ENCODE data around the gene FAM227B. TPM values are rescaled to one million over a fixed set of nuclear protein-coding genes. Genes with fewer than 3 reads are reported as not detected.

The FAM227B gene
- total RNA-seq, 1 donor from 2014 or later, result 3.8 TPM

DNA sequence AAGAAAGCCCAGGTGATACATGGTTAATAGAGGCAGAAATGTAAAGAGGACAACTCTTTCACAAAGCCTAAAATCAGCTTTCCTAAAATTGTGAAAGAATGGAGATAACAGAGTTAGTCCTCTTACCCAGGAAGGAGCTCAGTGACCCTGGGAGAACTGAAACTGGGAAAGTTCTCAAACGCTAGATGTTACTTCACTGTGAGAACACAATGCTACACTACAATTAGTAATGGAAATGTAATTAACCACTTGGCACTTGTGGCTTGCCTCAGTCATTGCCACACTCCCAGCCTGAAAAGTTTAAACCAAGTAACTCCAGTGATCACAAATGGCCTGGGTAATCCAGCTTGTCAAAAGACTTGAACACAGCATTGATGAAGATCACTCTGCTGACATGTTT, 300.3 kb downstream of the FAM227B start:
- Mint-ChIP-seq H3K27me3 (ENCODE audit: unreplicated experiment) (peaks cover 2% of the 10 kb centered on the region), H3K36me3 (ENCODE audit: low read depth, unreplicated experiment) (peaks cover 29% of the 10 kb centered on the region), H3K27ac (ENCODE audit: unreplicated experiment) (no peak overlapping the region), H3K9me3 (ENCODE audit: unreplicated experiment) (no peaks in the 10 kb centered on the region), H3K4me1 (ENCODE audit: unreplicated experiment) (peaks cover 14% of the 10 kb centered on the region), H3K4me3 (ENCODE audit: unreplicated experiment) (no peak overlapping the region)
- DNase-seq (ENCODE audit: low spot score), result no peak
- TF ChIP-seq CTCF (IDR thresholded peaks at IDR 0.05; ENCODE audit: unreplicated experiment), result no peak

- no peak for TF ChIP-seq CTCF (IDR thresholded peaks at IDR 0.05; ENCODE audit: unreplicated experiment)
- Mint-ChIP-seq H3K27ac (ENCODE audit: unreplicated experiment) (no peak overlapping the region), H3K27me3 (ENCODE audit: unreplicated experiment) (no peaks in the 10 kb centered on the region), H3K9me3 (ENCODE audit: unreplicated experiment) (no peaks in the 10 kb centered on the region), H3K4me3 (ENCODE audit: unreplicated experiment) (no peak overlapping the region), H3K36me3 (ENCODE audit: low read depth, unreplicated experiment) (peaks cover 23% of the 10 kb centered on the region), H3K4me1 (ENCODE audit: unreplicated experiment) (peaks cover 6% of the 10 kb centered on the region)
- no peak for DNase-seq (ENCODE audit: low spot score)
These were observed 305.2 kb downstream of the FAM227B start for GRCh38 chr15:49315391-49315823.

DNA sequence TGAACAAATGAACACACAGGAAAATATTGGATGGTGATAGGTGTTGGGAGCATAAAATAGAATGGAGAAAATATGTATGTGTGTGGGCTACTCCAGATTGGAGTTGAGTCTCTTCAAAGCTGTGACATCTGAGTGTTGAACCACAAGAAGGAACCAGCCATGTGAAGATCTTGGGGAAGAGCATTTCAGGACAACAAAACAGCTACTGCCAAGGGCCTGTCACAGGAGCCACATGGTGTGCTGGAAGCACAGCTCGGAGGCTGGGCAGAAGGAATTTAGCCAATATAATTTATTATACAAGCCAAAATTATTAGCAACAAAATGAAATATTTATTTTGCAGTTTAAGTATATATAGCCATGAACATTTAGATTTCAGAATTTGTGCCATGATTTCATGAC, 305.9 kb downstream of the FAM227B start:
- Mint-ChIP-seq H3K27ac (ENCODE audit: unreplicated experiment) (no peak overlapping the region), H3K36me3 (ENCODE audit: low read depth, unreplicated experiment) (peaks cover 16% of the 10 kb centered on the region), H3K4me1 (ENCODE audit: unreplicated experiment) (peaks cover 2% of the 10 kb centered on the region)

DNA sequence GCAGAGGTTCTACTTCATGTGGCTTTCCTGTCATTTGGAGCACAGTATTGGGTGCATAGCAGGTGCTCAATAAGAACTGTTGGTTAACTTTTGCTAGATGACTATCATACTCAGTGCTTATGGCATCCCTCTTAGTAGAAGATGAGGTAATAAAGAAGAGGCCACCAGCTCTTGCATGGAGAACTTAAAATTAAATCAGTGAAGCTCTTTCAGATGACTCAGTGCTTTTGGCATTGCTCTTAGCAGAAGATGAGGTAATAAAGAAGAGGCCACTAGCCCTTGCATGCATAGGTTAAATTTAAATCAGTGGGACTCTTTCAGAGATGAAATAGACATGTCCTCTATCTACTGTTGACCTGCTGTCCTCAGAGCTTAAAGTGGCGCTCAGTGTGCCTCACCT, 307.0 kb downstream of the FAM227B start:
- Mint-ChIP-seq H3K9me3 (ENCODE audit: unreplicated experiment) (no peaks in the 10 kb centered on the region), H3K4me1 (ENCODE audit: unreplicated experiment) (peaks cover 2% of the 10 kb centered on the region), H3K36me3 (ENCODE audit: low read depth, unreplicated experiment) (peaks cover 7% of the 10 kb centered on the region), H3K4me3 (ENCODE audit: unreplicated experiment) (no peak overlapping the region), H3K27ac (ENCODE audit: unreplicated experiment) (no peak overlapping the region), H3K27me3 (ENCODE audit: unreplicated experiment) (no peaks in the 10 kb centered on the region)
- no peak for DNase-seq (ENCODE audit: low spot score)
- TF ChIP-seq CTCF (IDR thresholded peaks at IDR 0.05; ENCODE audit: unreplicated experiment), result no peak

More for the DNA sequence above, 305.9 kb downstream of the FAM227B start:
- no peak for TF ChIP-seq CTCF (IDR thresholded peaks at IDR 0.05; ENCODE audit: unreplicated experiment)
- DNase-seq (ENCODE audit: low spot score), result no peak
- no peaks in the 10 kb centered on the region for H3K9me3 Mint-ChIP-seq (ENCODE audit: unreplicated experiment)
- no peak overlapping the region for H3K4me3 Mint-ChIP-seq (ENCODE audit: unreplicated experiment)
- no peaks in the 10 kb centered on the region for H3K27me3 Mint-ChIP-seq (ENCODE audit: unreplicated experiment)

DNA sequence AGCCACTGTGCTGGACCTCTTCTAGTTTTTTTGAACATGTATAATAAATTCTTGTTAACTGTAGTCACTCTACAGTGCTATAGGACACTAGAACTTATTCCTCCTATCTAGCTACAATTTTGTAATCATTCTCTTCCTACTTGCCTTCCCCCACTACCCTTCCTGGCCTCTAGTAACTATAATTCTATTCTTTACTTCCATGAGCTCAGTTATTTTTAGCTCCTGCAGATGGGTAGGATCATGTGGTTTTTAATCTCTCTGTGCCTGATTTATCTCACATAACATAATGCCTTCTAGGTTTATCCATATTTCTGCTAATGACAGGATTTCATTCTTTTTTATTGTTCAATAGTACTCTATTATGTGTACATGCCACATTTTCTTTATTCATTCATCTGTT, 310.7 kb downstream of the FAM227B start:
- no peak for DNase-seq (ENCODE audit: low spot score)
- H3K27me3 Mint-ChIP-seq (ENCODE audit: unreplicated experiment), result no peaks in the 10 kb centered on the region
- no peak for TF ChIP-seq CTCF (IDR thresholded peaks at IDR 0.05; ENCODE audit: unreplicated experiment)
- no peaks in the 10 kb centered on the region for H3K9me3 Mint-ChIP-seq (ENCODE audit: unreplicated experiment)
- no peak overlapping the region for H3K4me3 Mint-ChIP-seq (ENCODE audit: unreplicated experiment)
- no peak overlapping the region for H3K27ac Mint-ChIP-seq (ENCODE audit: unreplicated experiment)
- peaks cover 6% of the 10 kb centered on the region for H3K4me1 Mint-ChIP-seq (ENCODE audit: unreplicated experiment)
- H3K36me3 Mint-ChIP-seq (ENCODE audit: low read depth, unreplicated experiment), result peaks cover 7% of the 10 kb centered on the region
